HG02610 (cell line): ENCODE results near the gene TMEM17.

Experiments
- ATAC-seq: cut with Tn5 transposase; IDR thresholded peaks from one replicate; pipeline ENCODE4 v1.9.1; 2021; ENCODE audit warnings: mild to moderate bottlenecking, moderate library complexity; ENCODE audit not compliant: unreplicated experiment

The TMEM17 gene

GRCh38 chr2:62474176-62474575, 31.8 kb downstream of the TMEM17 start:
- ATAC-seq, result no peak

- no peak for ATAC-seq
Observed at GRCh38 chr2:62473246-62473827, 32.7 kb downstream of the TMEM17 start.

GRCh38 chr2:62472312-62472711, 33.7 kb downstream of the TMEM17 start:
- no peak for ATAC-seq

GRCh38 chr2:62471816-62472215, 34.2 kb downstream of the TMEM17 start:
- no peak for ATAC-seq

GRCh38 chr2:62471404-62471803, 34.6 kb downstream of the TMEM17 start:
- ATAC-seq, result no peak

GRCh38 chr2:62469548-62469947, 36.4 kb downstream of the TMEM17 start:
- ATAC-seq, result no peak

- ATAC-seq, result no peak
Observed at GRCh38 chr2:62469114-62469513, 36.9 kb downstream of the TMEM17 start.

GRCh38 chr2:62467475-62468321, 38.3 kb downstream of the TMEM17 start:
- no peak for ATAC-seq

GRCh38 chr2:62467100-62467474, 38.9 kb downstream of the TMEM17 start:
- ATAC-seq, result no peak

GRCh38 chr2:62466503-62466854, 39.5 kb downstream of the TMEM17 start:
- no peak for ATAC-seq

GRCh38 chr2:62465741-62466502, 40.1 kb downstream of the TMEM17 start:
- no peak for ATAC-seq

- no peak for ATAC-seq
Observed at GRCh38 chr2:62465039-62465740, 40.8 kb downstream of the TMEM17 start.

- no peak for ATAC-seq
Observed at GRCh38 chr2:62464221-62465007, 41.6 kb downstream of the TMEM17 start.

GRCh38 chr2:62462211-62462610, 43.8 kb downstream of the TMEM17 start:
- no peak for ATAC-seq

- no peak for ATAC-seq
Observed at GRCh38 chr2:62461707-62462106, 44.3 kb downstream of the TMEM17 start.

- no peak for ATAC-seq
Observed at GRCh38 chr2:62461017-62461553, 44.9 kb downstream of the TMEM17 start.

GRCh38 chr2:62460175-62460574, 45.8 kb downstream of the TMEM17 start:
- no peak for ATAC-seq

GRCh38 chr2:62459672-62460071, 46.3 kb downstream of the TMEM17 start:
- no peak for ATAC-seq

- ATAC-seq, result no peak
Observed at GRCh38 chr2:62459106-62459505, 46.9 kb downstream of the TMEM17 start.

- no peak for ATAC-seq
Observed at GRCh38 chr2:62458671-62459081, 47.3 kb downstream of the TMEM17 start.
